IMR-90 (cell line): ENCODE results near the gene PIK3CB. TPM values are rescaled to one million over a fixed set of nuclear protein-coding genes. Genes with fewer than 3 reads are reported as not detected.

Experiments
- ATAC-seq: fragments of 200-7000 bp; cut with Tn5 transposase; 2 replicates; pipeline ENCODE4 v1.9.1; 2020; ENCODE audit warnings: low read depth, mild to moderate bottlenecking, moderate library complexity
- BruUV-seq: library from RNA; stranded (reverse); fragments of 400-500 nt; replicated peaks from 2 replicates; lab custom pipeline; 2021; lab: Mats Ljungman, UMichigan
- CTCF ChIA-PET: fragments of 300-600 bp; formaldehyde crosslinking; extraction: SDS; loops from one replicate; lab custom pipeline; 2021; ENCODE audit warnings: antibody characterized with exemption; lab: Yijun Ruan, JAX
- POLR2A ChIA-PET: fragments of 300-600 bp; sonication (Branson Sonifier 250); formaldehyde crosslinking; loops from one replicate; lab custom pipeline; 2022; ENCODE audit warnings: antibody characterized with exemption; ENCODE audit not compliant: unreplicated experiment; lab: Charles Lee
- DNase-seq: peaks from one replicate; pipeline ENCODE4 v3.0.0; 2013
- H2AFZ ChIP-seq: replicated peaks from 2 replicates; pipeline ENCODE3; 2013; ENCODE audit warnings: low read length, mild to moderate bottlenecking; ENCODE audit not compliant: poor library complexity
- H2AK5ac ChIP-seq: 2 replicates; pipeline ENCODE4 v1.6.1; 2013; ENCODE audit warnings: low read depth, low read length, inconsistent platforms
- H2AK9ac ChIP-seq: replicated peaks from 2 replicates; pipeline ENCODE3; 2013; ENCODE audit warnings: mild to moderate bottlenecking, low read depth, low read length, moderate library complexity; ENCODE audit not compliant: poor library complexity
- H2BK120ac ChIP-seq: 2 replicates; pipeline ENCODE4 v1.6.1; 2013; ENCODE audit warnings: low read depth, low read length, inconsistent platforms
- H2BK15ac ChIP-seq: 3 replicates; pipeline ENCODE4 v1.6.1; 2013; ENCODE audit warnings: low read depth, low read length, inconsistent platforms
- H2BK20ac ChIP-seq: 2 replicates; pipeline ENCODE4 v1.6.1; 2013; ENCODE audit warnings: low read depth, mild to moderate bottlenecking, inconsistent platforms, low read length, moderate library complexity
- H2BK5ac ChIP-seq: 2 replicates; pipeline ENCODE4 v1.6.1; 2013; ENCODE audit warnings: mild to moderate bottlenecking, low read depth, low read length, inconsistent platforms; ENCODE audit not compliant: poor library complexity, severe bottlenecking
- H3K14ac ChIP-seq: replicated peaks from 2 replicates; pipeline ENCODE4 v1.6.1; 2013; ENCODE audit warnings: low read depth, low read length, inconsistent platforms
- H3K18ac ChIP-seq: 2 replicates; pipeline ENCODE4 v1.6.1; 2013; ENCODE audit warnings: low read depth, low read length, control low read depth
- H3K23ac ChIP-seq: 2 replicates; pipeline ENCODE4 v1.6.1; 2013; ENCODE audit warnings: low read depth, low read length, inconsistent platforms
- H3K27ac ChIP-seq: 2 replicates; pipeline ENCODE4 v1.5.1; 2013; ENCODE audit warnings: mild to moderate bottlenecking, control low read depth, low read length; ENCODE audit not compliant: insufficient read depth
- H3K27me3 ChIP-seq: 2 replicates; pipeline ENCODE4 v1.6.1; 2013; ENCODE audit warnings: low read length; ENCODE audit not compliant: control insufficient read depth, insufficient read depth
- H3K36me3 ChIP-seq: 2 replicates; pipeline ENCODE4 v1.6.1; 2013; ENCODE audit warnings: low read length, mixed read lengths; ENCODE audit not compliant: control insufficient read depth, insufficient read depth
- H3K4ac ChIP-seq: 2 replicates; pipeline ENCODE4 v1.6.1; 2013; ENCODE audit warnings: low read depth, low read length, inconsistent platforms
- H3K4me1 ChIP-seq: 2 replicates; pipeline ENCODE4 v1.6.1; 2013; ENCODE audit warnings: low read length, mixed read lengths; ENCODE audit not compliant: control insufficient read depth, insufficient read depth
- H3K4me2 ChIP-seq: 2 replicates; pipeline ENCODE4 v1.6.1; 2013; ENCODE audit warnings: low read depth, mild to moderate bottlenecking, control low read depth, low read length, moderate library complexity
- H3K4me3 ChIP-seq: 2 replicates; pipeline ENCODE4 v1.5.1; 2013; ENCODE audit warnings: low read depth, mild to moderate bottlenecking, control low read depth, low read length, moderate library complexity; ENCODE audit not compliant: insufficient read depth
- H3K56ac ChIP-seq: 2 replicates; pipeline ENCODE4 v1.6.1; 2013; ENCODE audit warnings: low read length, inconsistent platforms; ENCODE audit not compliant: insufficient read depth; ENCODE audit errors: extremely low read depth
- H3K79me1 ChIP-seq, 2 experiments: 2 replicates each; pipeline ENCODE4 v1.6.1; 2013; ENCODE audit warnings: low read length in 2 of 2, inconsistent platforms in 1 of 2, low read depth in 1 of 2
- H3K9ac ChIP-seq: 2 replicates; pipeline ENCODE4 v1.6.1; 2013; ENCODE audit warnings: low read depth, low read length, control low read depth
- H3K9me1 ChIP-seq: 2 replicates; pipeline ENCODE4 v1.6.1; 2013; ENCODE audit warnings: low read length, inconsistent platforms; ENCODE audit not compliant: insufficient read depth
- H3K9me3 ChIP-seq: 2 replicates; pipeline ENCODE4 v1.6.1; 2013; ENCODE audit warnings: low read length; ENCODE audit not compliant: control insufficient read depth, insufficient read depth
- H4K20me1 ChIP-seq: 2 replicates; pipeline ENCODE4 v1.6.1; 2013; ENCODE audit warnings: low read length, inconsistent platforms; ENCODE audit not compliant: insufficient read depth
- H4K5ac ChIP-seq: 2 replicates; pipeline ENCODE4 v1.6.1; 2013; ENCODE audit warnings: mild to moderate bottlenecking, low read depth, low read length, control low read depth
- H4K8ac ChIP-seq, 2 experiments: 2 replicates each; pipeline ENCODE4 v1.6.1; 2013; ENCODE audit warnings: low read depth in 2 of 2, low read length in 2 of 2, control low read depth in 1 of 2, inconsistent platforms in 1 of 2
- H4K91ac ChIP-seq: 2 replicates; pipeline ENCODE4 v1.6.1; 2013; ENCODE audit warnings: low read depth, low read length, inconsistent platforms; ENCODE audit not compliant: insufficient read depth
- FOS ChIP-seq: fragments of 150-350 bp; IDR thresholded peaks from 2 replicates; pipeline ENCODE4 v1.6.1; 2016; ENCODE audit warnings: low read depth, low read length
- MAFK ChIP-seq: IDR thresholded peaks from 2 replicates; pipeline ENCODE4 v1.6.1; 2012; ENCODE audit warnings: low read depth, low read length, improper control_type of control experiment
- RAD21 ChIP-seq: IDR thresholded peaks from 2 replicates; pipeline ENCODE4 v1.6.1; 2012; ENCODE audit warnings: low read length, improper control_type of control experiment
- RFX5 ChIP-seq: IDR thresholded peaks from 2 replicates; pipeline ENCODE4 v1.8.0; 2012; ENCODE audit warnings: low read depth, mild to moderate bottlenecking, low read length, moderate library complexity
- WGBS, 2 experiments: methylation state at CpG; one replicate each; pipeline versions ENCODE4 v1.1.5 to v1.1.7; 2013; ENCODE audit warnings: missing lambda C conversion rate in 2 of 2; ENCODE audit not compliant: insufficient read length in 1 of 2; ENCODE audit errors: extremely low coverage in 2 of 2; 5-methylcytosine and 5-hydroxymethylcytosine counted together
- dilution Hi-C: fragments of 300-500 bp; cut with HindIII; formaldehyde crosslinking; loops from one replicate; pipeline ENCODE4 v1.14.3; 2018; ENCODE audit warnings: low sequenced_read_pairs; ENCODE audit not compliant: unreplicated experiment
- in situ Hi-C: fragments of 300-500 bp; cut with MboI; formaldehyde crosslinking; loops from 3 replicates; pipeline ENCODE4 v1.14.3; 2019; ENCODE audit warnings: low sequenced_read_pairs, inconsistent platforms, mixed read lengths
- intact Hi-C: fragments of 100-400 bp; cut with micrococcal nuclease; formaldehyde crosslinking; loops from 2 replicates; pipeline ENCODE4 v1.10.0; 2022
- polyA plus RNA-seq, 3 experiments: library from polyadenylated mRNA; depleted of rRNA; stranded (reverse); fragments of >200 nt; gene quantifications; 2 replicates each; pipeline ENCODE4 v1.2.3, GENCODE V29; 2012; ENCODE audit warnings: low replicate concordance in 1 of 3
- total RNA-seq: library from RNA; depleted of rRNA; stranded (reverse); fragments of >200 nt; gene quantifications from 2 replicates; pipeline ENCODE4 v1.2.3, GENCODE V29; 2012

PIK3CB gene
- total and polyA plus RNA-seq, 2 of the 4 experiments (the other 2 are of a cell fraction): 6.3 to 6.8 TPM

- Histone ChIP-seq H4K5ac (no peak overlapping the region), H3K79me1 (no peaks in the 10 kb centered on the region; a peak in 1 of 4 replicates), H3K4me1 (peaks cover 6% of the 10 kb centered on the region), H2BK20ac (no peak overlapping the region), H2BK5ac (no peak overlapping the region), H3K56ac (no peak overlapping the region), H3K23ac (no peak overlapping the region), H3K18ac (no peak overlapping the region), H3K4ac (no peak overlapping the region), H2AK9ac (no peak overlapping the region), H3K4me3 (no peak overlapping the region), H4K20me1 (peaks cover 3% of the 10 kb centered on the region; the same call in 1 of the 2 replicates), H3K9ac (no peak overlapping the region), H2BK15ac (no peak overlapping the region), H2BK120ac (no peak overlapping the region), H3K27ac (no peak overlapping the region), H2AFZ (no peak overlapping the region), H3K27me3 (no peaks in the 10 kb centered on the region), H3K9me1 (no peaks in the 10 kb centered on the region), H4K91ac (no peak overlapping the region), H4K8ac (no peak overlapping the region), H3K4me2 (no peak overlapping the region), H3K36me3 (no peaks in the 10 kb centered on the region), H3K9me3 (no peaks in the 10 kb centered on the region), H2AK5ac (peak overlapping the region; percentile 78; the same call in 1 of the 2 replicates), H3K14ac (no peak overlapping the region)
- WGBS, 2 experiments: no CpG with 5 or more reads among the region's 1 CpG
- dilution Hi-C loops: no loop called here
- ChIA-PET POLR2A (no interaction called here), CTCF (no interaction called here)
- intact Hi-C loops: loop anchor here (5.0 to 10.0 kb wide), 3 partner anchors 84 to 633 kb away; partner anchors contain the start of genes FAIM and PIK3CB
- no TSS peak for BruUV-seq
- TF ChIP-seq MAFK: no peak
- TF ChIP-seq RAD21: no peak
- no peak for TF ChIP-seq FOS
- TF ChIP-seq RFX5: no peak
- in situ Hi-C loops: loop anchor here (25.0 kb wide), 1 partner anchor 646 kb away; the partner anchor contains the start of gene MRPS22
- DNase-seq: no peak
- no peak for ATAC-seq
Measured at GRCh38 chr3:138691351-138691750, 143.4 kb downstream of the PIK3CB start.
